Body of pancreas (tissue), 4 donors: Measurements from ENCODE around the gene TBL1X.

ENCODE experiments used
- POLR2A ChIP-seq, 3 donors: fragments of 450-650 bp; IDR thresholded peaks; one replicate each; pipeline ENCODE4 v1.6.1; 2016; ENCODE audit warnings: antibody characterized with exemption in 3 of 3, mild to moderate bottlenecking in 2 of 3
- TF ChIP-seq, protein P1 (sequence below), 7 experiments: fragments of 450-650 bp in 4 of 7; fragments of 200-600 bp in 3 of 7; sonication (generic) in 3 of 7; IDR thresholded peaks; one replicate each; pipeline ENCODE4 v1.5.1; 2016 to 2019; ENCODE audit warnings: antibody characterized with exemption in 7 of 7

- no peak for TF ChIP-seq POLR2A (IDR thresholded peaks at IDR 0.05)
- TF ChIP-seq, protein P1, sequence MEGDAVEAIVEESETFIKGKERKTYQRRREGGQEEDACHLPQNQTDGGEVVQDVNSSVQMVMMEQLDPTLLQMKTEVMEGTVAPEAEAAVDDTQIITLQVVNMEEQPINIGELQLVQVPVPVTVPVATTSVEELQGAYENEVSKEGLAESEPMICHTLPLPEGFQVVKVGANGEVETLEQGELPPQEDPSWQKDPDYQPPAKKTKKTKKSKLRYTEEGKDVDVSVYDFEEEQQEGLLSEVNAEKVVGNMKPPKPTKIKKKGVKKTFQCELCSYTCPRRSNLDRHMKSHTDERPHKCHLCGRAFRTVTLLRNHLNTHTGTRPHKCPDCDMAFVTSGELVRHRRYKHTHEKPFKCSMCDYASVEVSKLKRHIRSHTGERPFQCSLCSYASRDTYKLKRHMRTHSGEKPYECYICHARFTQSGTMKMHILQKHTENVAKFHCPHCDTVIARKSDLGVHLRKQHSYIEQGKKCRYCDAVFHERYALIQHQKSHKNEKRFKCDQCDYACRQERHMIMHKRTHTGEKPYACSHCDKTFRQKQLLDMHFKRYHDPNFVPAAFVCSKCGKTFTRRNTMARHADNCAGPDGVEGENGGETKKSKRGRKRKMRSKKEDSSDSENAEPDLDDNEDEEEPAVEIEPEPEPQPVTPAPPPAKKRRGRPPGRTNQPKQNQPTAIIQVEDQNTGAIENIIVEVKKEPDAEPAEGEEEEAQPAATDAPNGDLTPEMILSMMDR (IDR thresholded peaks at IDR 0.05): no peak
Measured at GRCh38 chrX:9724711-9725110, 259.9 kb downstream of the TBL1X start.
